Measurements from ENCODE around the gene ICAM5. TPM values are rescaled to one million over a fixed set of nuclear protein-coding genes. Genes with fewer than 3 reads are reported as not detected.

ICAM5 gene
- total RNA-seq, 2 donors from 2014 or later = 0.10 to 0.25 TPM

DNA sequence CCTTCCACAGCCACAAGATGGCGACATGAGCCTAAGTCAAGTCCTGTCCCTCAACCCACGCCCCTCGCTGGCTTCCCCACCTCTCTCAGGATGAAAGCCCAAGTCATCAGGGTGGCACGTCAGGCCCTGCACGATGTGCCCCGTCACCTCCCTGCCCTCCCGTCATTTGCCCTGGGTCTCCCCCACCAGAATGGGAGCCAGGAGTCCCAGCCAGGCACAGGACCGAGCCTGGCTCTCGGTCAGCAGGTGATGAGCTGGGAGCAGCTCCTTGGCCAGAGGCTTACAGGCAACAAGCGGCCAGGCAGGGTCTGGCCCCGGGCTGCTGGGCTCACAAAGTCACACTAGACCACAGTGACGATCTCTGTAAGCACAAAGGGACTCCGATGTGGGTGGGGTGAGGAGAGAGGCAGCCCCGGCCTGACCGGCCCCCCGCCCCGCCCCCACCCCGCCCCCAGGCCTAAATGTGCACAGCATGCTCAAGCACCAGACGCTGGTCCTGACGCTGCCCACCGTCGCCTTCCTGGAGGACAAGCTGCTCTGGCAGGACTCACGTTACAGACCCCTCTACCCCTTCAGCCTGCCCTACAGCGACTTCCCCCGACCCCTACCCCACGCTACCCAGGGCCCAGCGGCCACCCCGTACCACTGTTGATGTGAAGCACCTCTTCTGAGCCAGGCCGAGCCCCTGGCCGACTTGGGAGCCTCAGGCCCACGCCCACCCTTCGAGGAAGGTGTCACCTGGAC, 30.4 kb upstream of the ICAM5 start:
- DNase-seq (peak; percentile 66 to 83 (median 75)), ATAC-seq (peak; percentile 91)
- Mint-ChIP-seq H3K4me1 (peaks cover 8% of the 10 kb centered on the region), H3K36me3 (ENCODE audit: low read depth) (peaks cover 10% of the 10 kb centered on the region), H3K4me3 (no peak overlapping the region), H3K27ac (peak overlapping the region; percentile 57), H3K27me3 (no peaks in the 10 kb centered on the region)
- H3K9me3 ChIP-seq (ENCODE audit: control insufficient read depth, low read length, poor library complexity, severe bottlenecking) = no peaks in the 10 kb centered on the region

DNA sequence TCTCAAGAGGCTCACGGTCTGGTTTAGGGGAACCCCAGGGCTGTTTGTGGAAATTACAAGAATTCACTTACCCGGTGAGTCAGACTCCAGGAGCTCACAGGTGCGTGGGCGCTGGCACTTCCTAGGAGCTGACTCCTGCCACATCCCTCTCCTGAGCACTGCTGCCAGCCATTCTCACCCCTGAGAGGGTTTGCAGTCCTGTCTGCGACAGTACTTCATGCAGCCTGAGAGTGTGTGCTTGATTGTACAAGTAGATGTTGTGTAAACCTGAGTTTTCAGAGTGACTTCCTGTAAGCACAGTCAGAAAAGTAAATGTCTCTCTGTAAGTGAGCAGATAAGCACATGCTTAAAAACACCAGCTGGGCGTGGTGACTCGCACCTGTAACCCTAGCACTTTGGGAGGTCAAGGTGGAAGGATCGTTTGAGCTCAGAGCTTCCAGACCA, 29.6 kb upstream of the ICAM5 start:
- Mint-ChIP-seq H3K4me3 (no peak overlapping the region), H3K27me3 (no peaks in the 10 kb centered on the region), H3K36me3 (ENCODE audit: low read depth) (peaks cover 10% of the 10 kb centered on the region), H3K4me1 (peaks cover 8% of the 10 kb centered on the region), H3K27ac (peak overlapping the region; percentile 57)
- DNase-seq (peak in 1 of 3 donors; percentile 19), ATAC-seq (peak; percentile 43)
- H3K9me3 ChIP-seq (ENCODE audit: control insufficient read depth, low read length, poor library complexity, severe bottlenecking) = no peaks in the 10 kb centered on the region

DNA sequence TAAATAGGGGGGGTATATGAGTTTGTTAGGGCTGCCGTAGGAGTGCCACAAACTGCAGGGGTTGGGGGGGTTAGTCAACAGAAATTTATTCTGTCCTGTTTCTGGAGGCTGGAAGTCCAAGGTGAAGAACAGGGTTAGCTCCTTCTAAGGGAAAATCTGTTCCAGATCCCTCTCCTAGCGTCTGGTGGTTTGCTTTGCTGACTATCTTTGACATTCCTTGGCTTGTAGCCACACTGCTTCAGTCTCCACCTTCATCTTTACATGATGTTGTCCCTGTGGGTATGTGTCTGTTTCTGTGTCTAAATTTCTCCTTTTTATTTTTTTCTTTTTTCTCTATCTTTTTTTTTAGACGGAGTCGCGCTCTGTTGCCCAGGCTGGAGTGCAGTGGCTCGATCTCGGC, 27.0 kb upstream of the ICAM5 start:
- no peak overlapping the region for H3K27ac Mint-ChIP-seq

DNA sequence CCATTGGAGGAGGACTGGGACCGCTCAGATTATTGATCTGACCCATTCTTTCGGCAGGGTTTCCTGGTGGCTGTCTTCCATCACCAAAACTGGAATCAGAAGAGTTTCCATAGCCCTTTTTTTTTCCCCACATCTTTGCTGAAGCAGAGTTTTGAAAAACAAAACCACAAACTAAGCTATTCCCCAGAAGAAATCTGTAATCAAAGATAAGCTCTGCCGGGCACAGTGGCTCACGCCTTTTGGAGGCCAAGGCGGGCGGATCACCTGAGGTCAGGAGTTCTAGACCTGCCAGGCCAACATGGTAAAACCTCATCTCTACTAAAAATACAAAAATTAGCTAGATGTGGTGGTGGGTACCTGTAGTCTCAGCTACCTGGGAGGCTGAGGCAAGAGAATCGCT, 23.0 kb upstream of the ICAM5 start:
- peaks cover 19% of the 10 kb centered on the region for H3K4me1 Mint-ChIP-seq
- no peak for ATAC-seq

More for the DNA sequence above, 27.0 kb upstream of the ICAM5 start:
- H3K36me3 Mint-ChIP-seq (ENCODE audit: low read depth) = no peaks in the 10 kb centered on the region
- H3K4me3 Mint-ChIP-seq = no peak overlapping the region
- no peaks in the 10 kb centered on the region for H3K27me3 Mint-ChIP-seq
- no peaks in the 10 kb centered on the region for H3K4me1 Mint-ChIP-seq
- no peaks in the 10 kb centered on the region for H3K9me3 ChIP-seq (ENCODE audit: control insufficient read depth, low read length, poor library complexity, severe bottlenecking)
- DNase-seq = no peak
- ATAC-seq = no peak

DNA sequence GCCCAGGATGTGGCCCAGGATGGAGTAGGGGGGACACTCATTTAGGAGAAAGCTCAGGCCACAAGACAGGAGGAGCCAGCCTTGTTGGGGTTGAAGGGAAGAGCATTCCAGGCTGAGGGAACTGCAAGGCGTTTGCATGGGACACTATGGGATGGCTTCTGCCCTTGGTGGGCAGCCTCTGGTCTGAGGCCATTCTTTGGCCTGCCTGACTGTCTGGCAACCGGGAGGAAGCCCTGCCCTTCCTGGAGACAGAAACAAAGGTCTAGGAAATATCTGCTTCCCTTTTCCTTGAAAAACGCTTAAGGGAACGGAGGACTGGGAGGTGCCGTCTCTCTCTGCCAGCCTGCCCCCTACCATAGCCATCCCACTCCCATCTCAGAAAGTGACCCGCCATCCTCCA, 21.7 kb upstream of the ICAM5 start:
- no peak for ATAC-seq
- Mint-ChIP-seq H3K27ac (no peak overlapping the region), H3K27me3 (no peaks in the 10 kb centered on the region)

More for the DNA sequence above, 23.0 kb upstream of the ICAM5 start:
- no peaks in the 10 kb centered on the region for H3K9me3 ChIP-seq (ENCODE audit: control insufficient read depth, low read length, poor library complexity, severe bottlenecking)
- no peak for DNase-seq
- Mint-ChIP-seq H3K27ac (no peak overlapping the region), H3K27me3 (no peaks in the 10 kb centered on the region), H3K36me3 (ENCODE audit: low read depth) (no peaks in the 10 kb centered on the region), H3K4me3 (no peak overlapping the region)

DNA sequence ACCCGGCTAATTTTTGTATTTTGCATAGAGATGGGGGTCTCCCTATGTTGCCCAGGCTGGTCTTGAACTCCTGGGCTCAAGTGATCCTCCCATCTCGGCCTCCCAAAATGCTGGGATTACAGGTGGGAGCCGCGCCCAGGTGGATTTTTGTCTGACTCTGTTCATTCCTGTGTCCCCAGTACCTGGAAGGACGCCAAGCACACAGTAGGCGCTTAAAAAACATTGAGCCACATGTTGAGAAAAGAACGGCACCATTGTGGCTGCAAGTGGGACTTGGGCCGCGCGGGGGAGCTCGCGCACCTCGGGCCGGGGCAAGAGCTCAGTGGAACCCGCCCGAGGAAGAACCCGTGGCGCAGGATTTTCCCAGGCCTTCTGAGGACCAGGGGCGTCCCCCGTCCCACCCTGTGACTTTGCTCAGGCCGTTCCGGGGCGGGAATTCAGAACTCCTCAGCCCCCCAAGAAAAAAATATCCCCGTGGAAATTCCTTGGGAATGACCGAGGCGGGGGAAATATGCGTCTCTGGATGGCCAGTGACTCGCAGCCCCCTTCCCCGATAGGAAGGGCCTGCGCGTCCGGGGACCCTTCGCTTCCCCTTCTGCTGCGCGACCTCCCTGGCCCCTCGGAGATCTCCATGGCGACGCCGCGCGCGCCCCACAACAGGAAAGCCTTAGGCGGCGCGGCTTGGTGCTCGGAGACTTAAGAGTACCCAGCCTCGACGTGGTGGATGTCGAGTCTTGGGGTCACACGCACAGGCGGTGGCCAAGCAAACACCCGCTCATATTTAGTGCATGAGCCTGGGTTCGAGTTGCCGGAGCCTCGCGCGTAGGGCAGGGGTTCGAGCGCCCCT, 20.2 kb upstream of the ICAM5 start:
- H3K36me3 Mint-ChIP-seq (ENCODE audit: low read depth) = peaks cover 2% of the 10 kb centered on the region
- H3K4me1 Mint-ChIP-seq = peaks cover 24% of the 10 kb centered on the region
- DNase-seq (peak; percentile 77 to 90 (median 78)), ATAC-seq (peak; percentile 62)
- peak overlapping the region; percentile 93 for H3K27ac Mint-ChIP-seq
- H3K9me3 ChIP-seq (ENCODE audit: control insufficient read depth, low read length, poor library complexity, severe bottlenecking) = no peaks in the 10 kb centered on the region
- peak overlapping the region; percentile 89 for H3K4me3 Mint-ChIP-seq
- H3K27me3 Mint-ChIP-seq = no peaks in the 10 kb centered on the region

More for the DNA sequence above, 21.7 kb upstream of the ICAM5 start:
- Mint-ChIP-seq H3K4me1 (peaks cover 20% of the 10 kb centered on the region), H3K4me3 (no peak overlapping the region), H3K36me3 (ENCODE audit: low read depth) (no peaks in the 10 kb centered on the region)
- no peak for DNase-seq
- H3K9me3 ChIP-seq (ENCODE audit: control insufficient read depth, low read length, poor library complexity, severe bottlenecking) = no peaks in the 10 kb centered on the region

GRCh38 chr19:10270180-10270615, 19.6 kb upstream of the ICAM5 start:
- Mint-ChIP-seq H3K4me3 (peak overlapping the region; percentile 89), H3K27me3 (no peaks in the 10 kb centered on the region), H3K4me1 (peaks cover 25% of the 10 kb centered on the region), H3K36me3 (ENCODE audit: low read depth) (peaks cover 2% of the 10 kb centered on the region), H3K27ac (peak overlapping the region; percentile 93)
- DNase-seq (peak; percentile 47 to 55 (median 53)), ATAC-seq (peak; percentile 62)
- no peaks in the 10 kb centered on the region for H3K9me3 ChIP-seq (ENCODE audit: control insufficient read depth, low read length, poor library complexity, severe bottlenecking)

GRCh38 chr19:10270616-10271394, 18.9 kb upstream of the ICAM5 start, which contains the start of gene ICAM1:
ICAM1 (plus strand) TSS chr19:10271120; CDS start chr19:10271160, 40 bp downstream.
- H3K36me3 Mint-ChIP-seq (ENCODE audit: low read depth) = peaks cover 2% of the 10 kb centered on the region

GRCh38 chr19:10271543-10272086, 18.1 kb upstream of the ICAM5 start:
- no peaks in the 10 kb centered on the region for H3K27me3 Mint-ChIP-seq
- peak overlapping the region; percentile 93 for H3K27ac Mint-ChIP-seq

More at GRCh38 chr19:10270616-10271394, 18.9 kb upstream of the ICAM5 start, which contains the start of gene ICAM1:
- ATAC-seq = peak; percentile 68
- Mint-ChIP-seq H3K27ac (peak within 1 kb of the TSS; percentile 93), H3K4me3 (peak within 1 kb of the TSS; percentile 89), H3K4me1 (peaks cover 25% of the 10 kb centered on the region), H3K27me3 (no peaks in the 10 kb centered on the region)
- peak; percentile 53 to 63 (median 62) for DNase-seq
- no peaks in the 10 kb centered on the region for H3K9me3 ChIP-seq (ENCODE audit: control insufficient read depth, low read length, poor library complexity, severe bottlenecking)

DNA sequence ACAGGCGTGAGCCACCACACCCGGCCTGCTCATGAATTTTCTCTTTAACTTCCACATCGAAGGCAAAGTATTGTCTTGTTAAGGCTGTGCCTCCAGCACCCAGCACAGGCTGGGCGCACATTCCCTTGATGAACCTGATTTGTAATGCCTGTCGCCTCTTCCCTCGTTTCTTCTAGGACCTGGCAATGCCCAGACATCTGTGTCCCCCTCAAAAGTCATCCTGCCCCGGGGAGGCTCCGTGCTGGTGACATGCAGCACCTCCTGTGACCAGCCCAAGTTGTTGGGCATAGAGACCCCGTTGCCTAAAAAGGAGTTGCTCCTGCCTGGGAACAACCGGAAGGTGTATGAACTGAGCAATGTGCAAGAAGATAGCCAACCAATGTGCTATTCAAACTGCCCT, 15.2 kb upstream of the ICAM5 start:
- Mint-ChIP-seq H3K27ac (peak overlapping the region; percentile 61), H3K4me1 (peaks cover 27% of the 10 kb centered on the region), H3K36me3 (ENCODE audit: low read depth) (peaks cover 4% of the 10 kb centered on the region), H3K27me3 (no peaks in the 10 kb centered on the region), H3K4me3 (no peak overlapping the region)
- DNase-seq (no peak), ATAC-seq (no peak)
- H3K9me3 ChIP-seq (ENCODE audit: control insufficient read depth, low read length, poor library complexity, severe bottlenecking) = no peaks in the 10 kb centered on the region

More at GRCh38 chr19:10271543-10272086, 18.1 kb upstream of the ICAM5 start:
- DNase-seq (peak in 1 of 3 donors; percentile 47), ATAC-seq (peak; percentile 56)
- H3K36me3 Mint-ChIP-seq (ENCODE audit: low read depth) = peaks cover 2% of the 10 kb centered on the region
- peak overlapping the region; percentile 89 for H3K4me3 Mint-ChIP-seq
- peaks cover 25% of the 10 kb centered on the region for H3K4me1 Mint-ChIP-seq
- no peaks in the 10 kb centered on the region for H3K9me3 ChIP-seq (ENCODE audit: control insufficient read depth, low read length, poor library complexity, severe bottlenecking)

- Mint-ChIP-seq H3K4me3 (no peak overlapping the region), H3K36me3 (ENCODE audit: low read depth) (peaks cover 4% of the 10 kb centered on the region), H3K27me3 (no peaks in the 10 kb centered on the region), H3K4me1 (peaks cover 14% of the 10 kb centered on the region), H3K27ac (no peak overlapping the region)
- H3K9me3 ChIP-seq (ENCODE audit: control insufficient read depth, low read length, poor library complexity, severe bottlenecking) = no peaks in the 10 kb centered on the region
- DNase-seq (no peak), ATAC-seq (no peak)
Measured at GRCh38 chr19:10277795-10278589, 11.8 kb upstream of the ICAM5 start.

- DNase-seq (no peak), ATAC-seq (no peak)
- Mint-ChIP-seq H3K36me3 (ENCODE audit: low read depth) (peaks cover 4% of the 10 kb centered on the region), H3K4me3 (no peak overlapping the region), H3K27me3 (no peaks in the 10 kb centered on the region), H3K27ac (peak overlapping the region; percentile 41), H3K4me1 (peaks cover 13% of the 10 kb centered on the region)
- no peaks in the 10 kb centered on the region for H3K9me3 ChIP-seq (ENCODE audit: control insufficient read depth, low read length, poor library complexity, severe bottlenecking)
Measured at GRCh38 chr19:10278935-10279334, 10.8 kb upstream of the ICAM5 start.
